Bone marrow (tissue), 2 donors: ENCODE results near the gene INTS11.

Source experiments
- DNase-seq, 2 donors: peaks; one replicate each; lab custom pipeline; 2025; lab: John Stamatoyannopoulos, UW

Gene INTS11

GRCh38 chr1:1285102-1285571, 39.3 kb downstream of the INTS11 start:
- DNase-seq = no peak

DNA sequence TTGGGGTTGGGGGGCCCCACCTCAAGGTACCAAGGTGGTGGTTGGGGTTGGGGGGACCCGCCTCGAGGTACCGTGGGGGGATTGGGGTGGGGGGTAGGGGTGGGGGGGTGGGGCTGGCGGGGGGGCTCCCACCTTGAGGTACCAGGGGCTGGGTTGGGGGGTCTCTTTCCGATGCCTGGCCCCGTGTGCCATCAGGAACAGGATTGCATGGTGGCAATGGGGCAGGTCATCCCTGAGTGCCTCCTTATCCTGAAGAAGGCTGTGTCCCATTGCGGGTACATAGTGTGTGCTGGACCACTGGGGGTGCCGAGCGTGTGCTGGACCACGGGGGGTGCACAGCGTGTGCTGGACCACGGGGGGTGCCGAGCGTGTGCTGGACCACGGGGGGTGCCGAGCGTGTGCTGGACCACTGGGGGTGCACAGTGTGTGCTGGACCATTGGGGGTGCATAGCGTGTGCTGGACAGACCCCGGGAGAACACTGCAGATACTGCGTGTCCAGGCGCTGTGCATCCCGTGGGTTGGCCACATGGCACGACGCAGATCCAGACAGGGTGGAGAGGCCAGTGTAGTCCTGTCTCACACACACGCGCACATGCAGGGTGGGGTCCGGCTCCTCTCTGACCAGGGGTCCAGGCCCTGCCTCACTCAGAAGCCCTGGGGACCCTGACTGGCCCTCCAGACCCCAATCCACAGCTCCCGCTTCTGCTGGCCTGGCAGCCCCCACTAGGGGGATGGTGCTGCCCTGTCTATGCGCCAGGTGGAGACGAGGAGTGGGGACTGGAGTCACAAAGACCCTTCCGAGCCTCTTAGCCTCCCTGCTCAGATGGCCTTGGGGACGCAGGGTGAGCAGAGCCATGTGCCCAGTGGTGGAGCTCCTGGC, 40.0 kb downstream of the INTS11 start:
- DNase-seq = no peak

GRCh38 chr1:1283821-1284220, 40.6 kb downstream of the INTS11 start:
- no peak for DNase-seq

DNA sequence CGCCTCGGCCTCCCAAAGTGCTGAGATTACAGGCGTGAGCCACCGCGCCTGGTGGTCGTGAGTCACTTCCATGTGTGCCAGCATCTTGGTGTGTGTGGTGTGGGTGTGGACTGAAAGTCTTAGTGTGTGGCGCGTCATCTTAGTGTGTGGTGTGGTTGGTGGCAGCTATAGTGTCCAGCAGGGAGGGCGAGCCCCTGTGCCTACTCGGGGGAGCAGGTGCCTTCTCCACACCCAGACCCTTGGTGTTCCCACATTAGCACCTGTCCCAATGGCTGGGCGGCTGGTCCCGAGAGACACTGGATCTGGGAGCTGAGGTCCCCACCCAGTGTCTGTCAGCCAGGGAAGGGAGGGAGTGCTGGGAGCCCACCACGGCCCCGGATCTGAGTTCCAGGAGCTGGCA, 41.5 kb downstream of the INTS11 start:
- no peak for DNase-seq

DNA sequence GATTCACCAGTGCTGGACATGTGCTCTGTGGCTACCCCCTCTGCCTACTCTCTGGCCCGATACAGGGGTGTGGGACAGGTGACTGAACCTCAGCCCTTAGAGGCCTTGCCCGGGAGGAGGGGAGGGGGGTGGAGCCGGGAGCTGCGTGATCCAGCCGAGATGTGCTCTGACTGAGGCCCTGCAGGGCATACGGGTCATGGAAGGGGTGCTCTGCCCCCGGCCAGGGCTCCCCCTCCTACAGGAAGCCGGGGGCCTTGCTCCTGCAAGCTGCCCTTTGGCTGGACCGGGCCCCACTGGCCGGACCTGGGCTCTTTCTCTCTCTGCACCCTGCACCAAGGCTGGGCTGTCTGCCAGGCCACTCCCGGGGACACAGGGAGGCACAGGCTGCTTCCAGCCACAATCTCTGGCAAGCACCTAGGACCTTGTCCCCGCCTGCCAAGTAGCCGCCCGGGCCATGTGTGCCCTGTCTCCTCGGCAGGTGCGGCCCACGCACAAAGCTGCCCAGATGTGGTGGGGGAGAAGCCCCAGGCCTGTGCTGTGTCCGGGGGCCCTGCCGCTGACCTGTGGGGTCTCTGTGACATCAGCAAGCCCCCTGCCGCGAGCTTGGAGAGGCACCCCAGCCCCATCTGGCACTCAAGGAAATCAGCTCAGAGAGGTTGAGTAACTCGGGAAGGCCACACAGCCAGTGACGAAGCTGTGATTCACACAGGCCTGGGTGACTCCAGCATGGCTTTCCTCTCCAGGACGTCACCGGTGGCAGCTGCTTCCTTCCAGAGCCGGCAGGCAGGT, 42.7 kb downstream of the INTS11 start:
- DNase-seq = no peak

- DNase-seq = no peak
Measured at GRCh38 chr1:1280782-1281481, 43.5 kb downstream of the INTS11 start.

GRCh38 chr1:1279028-1279427, 45.4 kb downstream of the INTS11 start:
- DNase-seq = no peak

- DNase-seq = no peak
Measured at GRCh38 chr1:1278620-1279019, 45.8 kb downstream of the INTS11 start.

DNA sequence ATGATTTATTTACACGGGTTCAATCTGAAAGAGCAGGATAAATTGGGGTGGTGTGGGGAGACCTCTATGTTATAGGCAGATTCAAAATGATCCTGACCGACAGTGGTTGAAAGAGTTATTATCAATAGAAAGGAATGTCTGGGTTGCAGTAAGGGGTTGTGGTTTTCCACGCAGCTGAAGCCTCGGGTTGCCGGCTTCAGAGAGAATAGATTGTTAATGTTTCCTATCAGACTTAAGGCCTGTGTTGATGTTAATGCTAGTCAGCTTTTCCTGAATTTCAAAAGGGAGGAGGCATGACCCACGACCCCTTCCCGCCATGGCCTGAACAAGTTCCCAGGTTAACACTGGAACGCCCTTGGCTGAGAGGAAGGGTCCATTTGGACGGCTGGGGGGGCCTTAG, 48.6 kb downstream of the INTS11 start:
- DNase-seq = no peak

- no peak for DNase-seq
Measured at GRCh38 chr1:1274931-1275431, 49.5 kb downstream of the INTS11 start.

- no peak for DNase-seq
Measured at GRCh38 chr1:1274299-1274930, 50.0 kb downstream of the INTS11 start.

DNA sequence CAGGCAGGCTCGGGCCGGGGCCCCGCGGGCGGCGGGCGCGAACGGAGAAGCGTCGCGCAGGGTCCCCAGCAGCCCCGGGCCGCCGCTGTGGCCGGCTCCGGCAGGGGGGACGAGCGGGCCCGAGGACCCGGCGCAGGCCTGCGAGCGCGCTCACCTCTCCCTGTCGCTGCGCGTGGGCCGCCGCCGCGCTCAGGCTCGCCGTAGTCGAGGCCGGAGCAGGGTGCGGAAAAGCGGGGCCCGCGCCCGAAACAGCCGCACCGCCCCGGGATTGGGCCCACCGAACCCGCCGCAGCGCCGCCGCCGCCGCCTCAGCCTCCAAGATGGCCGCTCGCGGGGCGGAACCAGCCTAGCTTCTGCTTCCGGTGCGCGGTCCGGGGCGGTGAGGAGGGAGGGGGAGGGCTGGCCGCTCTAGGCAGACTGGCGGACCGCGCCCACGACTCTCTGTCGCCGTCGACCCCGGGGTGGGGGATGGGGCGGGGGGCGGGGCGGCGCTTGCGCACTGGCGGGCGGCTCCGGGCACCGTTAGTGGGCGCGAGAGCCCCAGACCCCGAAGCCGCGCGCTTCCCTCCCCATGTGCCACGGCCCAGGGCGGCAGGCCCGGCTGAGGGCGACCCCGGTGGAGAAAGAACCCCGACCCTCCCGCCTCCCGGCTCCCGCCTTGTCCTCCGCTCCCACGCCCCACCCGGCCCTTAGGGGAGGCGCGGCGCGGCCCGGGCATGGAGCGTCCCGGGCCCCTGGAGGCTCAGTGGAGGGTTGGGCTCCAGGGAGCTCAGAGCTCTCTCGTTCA, 50.8 kb downstream of the INTS11 start, which contains the start of gene UBE2J2:
TSS of gene UBE2J2 (minus strand) at position 343 of the 787 bp plus-strand sequence. CDS start 5,862 bp downstream, outside the sequence.
- peak; percentile 68 to 78 for DNase-seq

GRCh38 chr1:1273209-1273511, 51.3 kb downstream of the INTS11 start:
- DNase-seq = no peak

- no peak for DNase-seq
Measured at GRCh38 chr1:1272341-1273208, 51.9 kb downstream of the INTS11 start.

DNA sequence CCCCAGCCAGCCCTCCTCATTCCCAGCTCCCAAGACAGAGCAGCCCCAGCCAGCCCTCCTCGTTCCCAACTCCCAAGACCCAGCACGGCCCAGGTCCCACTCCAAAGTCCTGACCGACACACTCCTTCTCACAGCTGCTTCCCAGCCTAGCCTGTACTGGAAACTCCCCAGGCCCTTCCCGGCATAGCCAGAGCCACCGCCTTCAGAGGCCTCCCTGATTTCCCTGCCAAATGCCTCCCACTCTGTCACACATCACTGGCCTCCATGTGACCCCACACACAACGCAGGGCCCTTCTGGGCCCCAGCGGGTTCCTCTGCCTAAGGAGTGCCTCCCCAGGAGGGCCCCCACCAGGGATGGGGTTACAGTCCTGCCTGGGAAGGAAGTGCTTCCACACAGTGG, 53.6 kb downstream of the INTS11 start:
- DNase-seq = no peak

- DNase-seq = no peak
Measured at GRCh38 chr1:1268284-1268682, 56.2 kb downstream of the INTS11 start.

- no peak for DNase-seq
Measured at GRCh38 chr1:1267488-1268283, 56.8 kb downstream of the INTS11 start.

DNA sequence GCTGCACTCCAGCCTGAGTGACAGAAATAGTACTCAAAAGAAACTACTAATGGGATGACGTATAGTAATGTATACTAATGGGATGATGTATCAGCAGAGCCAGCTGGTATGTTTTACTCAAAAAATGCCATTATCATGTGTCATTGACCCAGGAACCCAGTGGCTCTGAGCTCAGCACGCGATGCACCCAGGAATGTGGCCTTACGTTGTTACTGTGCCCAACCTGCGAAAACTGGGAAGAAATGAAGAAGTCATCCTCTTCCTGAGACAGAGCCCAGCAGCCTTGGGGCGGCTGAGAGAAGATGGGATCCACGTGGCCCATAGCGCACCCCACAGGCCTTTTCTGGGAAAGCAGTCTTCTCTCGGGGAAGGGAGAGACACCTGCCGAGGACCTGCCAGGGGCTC, 59.6 kb downstream of the INTS11 start:
- DNase-seq = no peak

DNA sequence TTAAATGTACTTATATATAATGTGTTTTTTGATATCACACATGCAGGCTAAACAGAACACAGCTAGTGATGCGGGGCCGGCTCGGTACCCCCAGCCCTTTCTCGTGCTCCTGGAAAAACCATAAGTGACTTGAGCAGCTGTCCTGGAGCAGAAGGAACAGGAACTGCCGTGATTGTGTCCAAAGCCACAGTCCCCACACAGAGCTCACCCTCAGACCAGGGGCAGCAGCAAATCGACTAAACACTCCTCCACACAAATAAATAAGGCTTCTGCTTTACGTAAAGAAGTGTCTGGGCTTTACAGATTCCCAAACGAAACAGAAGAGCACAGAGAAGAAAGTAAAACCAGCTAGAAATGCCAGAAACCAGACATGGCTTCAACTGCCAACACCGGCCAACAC, 60.4 kb downstream of the INTS11 start:
- no peak for DNase-seq
